ENCODE data around the gene QKI.

The QKI gene

DNA sequence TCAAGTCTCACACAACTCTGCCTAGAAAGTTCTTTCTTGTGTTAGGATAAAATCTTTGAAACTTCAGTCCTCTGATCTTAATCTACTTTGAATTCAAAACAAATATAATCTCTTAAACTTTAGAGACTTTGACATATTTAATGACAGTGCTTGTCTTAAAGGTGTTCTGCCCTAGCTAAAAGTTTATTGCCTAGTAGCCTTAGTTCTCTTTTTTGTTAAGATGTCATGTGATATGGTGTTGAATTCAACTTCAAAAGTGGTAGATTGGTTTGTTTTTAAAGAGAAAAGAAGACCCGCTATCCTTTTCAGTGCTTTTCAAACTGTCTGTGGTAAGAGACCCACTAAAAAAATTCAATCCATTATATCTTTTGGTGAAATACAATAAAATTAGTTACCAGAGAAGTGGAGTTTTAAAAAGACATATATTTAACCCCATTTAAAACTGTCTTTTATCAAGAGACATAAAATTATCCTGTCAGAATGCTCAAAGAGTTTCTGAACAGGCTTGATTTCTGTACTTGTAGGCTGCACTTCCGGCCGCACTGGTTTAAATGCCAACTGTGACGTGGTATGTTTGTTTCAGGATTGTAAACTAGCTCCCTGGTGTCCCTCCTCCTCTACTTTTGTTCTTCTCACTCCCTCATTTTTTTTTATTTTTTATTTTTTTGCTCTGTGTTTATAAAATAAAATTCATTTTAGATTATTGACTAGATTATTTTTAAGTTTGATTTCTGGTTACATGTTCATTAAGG lies 76.5 kb downstream of the QKI start:
- DNase-seq, result no peak

GRCh38 chr6:163491737-163492300 lies 77.3 kb downstream of the QKI start:
- DNase-seq, result no peak

- DNase-seq, result no peak
Measured at GRCh38 chr6:163494279-163494727, 79.8 kb downstream of the QKI start.

DNA sequence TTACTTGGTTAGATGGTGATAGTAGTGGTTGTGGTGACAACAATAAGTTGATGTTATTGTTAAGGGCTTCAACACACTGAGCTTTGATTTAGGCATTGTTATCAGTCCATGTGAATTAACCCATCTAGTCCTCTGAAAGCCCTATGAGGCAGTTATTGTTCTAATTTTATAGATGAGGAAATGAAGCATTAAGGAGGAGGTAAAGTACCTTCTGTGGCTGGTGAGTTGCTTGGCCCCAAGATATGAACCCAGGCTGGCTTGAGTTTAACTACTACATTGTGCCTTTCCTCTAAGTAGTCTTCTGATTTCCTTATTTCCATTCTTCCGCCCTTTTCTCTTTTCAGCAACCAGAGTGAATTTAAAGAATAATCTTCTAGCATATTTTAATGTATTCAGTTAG lies 81.7 kb downstream of the QKI start:
- DNase-seq, result no peak

- DNase-seq, result no peak
Measured at GRCh38 chr6:163500105-163500504, 85.6 kb downstream of the QKI start.

DNA sequence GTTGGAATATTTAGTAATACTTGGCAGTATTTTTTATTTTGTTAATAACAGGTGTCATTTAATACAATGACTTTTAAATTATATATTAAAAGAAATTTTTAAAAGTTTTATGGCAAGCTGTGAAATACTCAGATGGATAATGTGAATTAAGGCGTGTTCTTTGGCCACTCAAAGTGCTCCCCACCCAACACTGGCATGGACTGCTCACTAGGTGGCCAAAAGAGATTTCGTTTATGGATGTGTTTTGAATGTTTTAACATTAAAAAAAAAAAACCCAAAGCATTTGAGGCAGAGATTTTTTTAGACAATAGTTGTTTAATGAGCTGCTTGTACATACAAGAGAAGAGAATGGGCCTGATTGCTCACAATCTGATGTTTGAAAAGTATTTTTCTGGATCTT lies 86.5 kb downstream of the QKI start:
- DNase-seq, result no peak

- no peak for DNase-seq
Measured at GRCh38 chr6:163501439-163501838, 86.9 kb downstream of the QKI start.

DNA sequence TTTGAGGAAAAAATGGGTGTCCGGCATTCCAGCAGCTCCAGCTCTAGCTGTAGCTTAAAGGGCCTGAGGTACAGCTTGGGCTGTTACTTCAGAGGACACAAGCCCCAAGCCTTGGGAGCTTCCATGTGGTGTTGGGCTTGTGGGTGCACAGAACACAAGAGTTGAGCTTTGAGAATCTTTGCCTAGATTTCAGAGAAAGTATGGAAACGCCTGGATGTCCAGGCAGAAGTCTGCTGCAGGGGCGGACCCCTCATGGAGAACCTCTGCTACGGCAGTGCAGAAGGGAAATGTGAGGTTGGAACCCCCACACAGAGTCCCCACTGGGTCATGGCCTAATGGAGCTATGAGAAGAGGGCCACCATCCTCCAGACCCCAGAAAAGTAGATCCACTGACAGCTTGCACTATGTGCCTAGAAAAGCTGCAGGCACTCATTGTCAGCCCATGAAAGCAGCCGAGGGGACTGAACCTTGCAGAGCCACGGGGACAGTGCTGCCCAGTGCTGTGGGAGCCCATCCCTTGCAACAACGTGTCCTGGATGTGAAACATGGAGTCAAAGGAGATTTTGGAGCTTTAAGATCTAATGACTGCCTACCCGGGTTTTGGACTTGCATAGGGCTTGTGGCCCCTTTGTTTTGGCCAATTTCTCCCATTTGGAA lies 90.6 kb downstream of the QKI start:
- DNase-seq, result no peak

GRCh38 chr6:163507965-163508364 lies 93.4 kb downstream of the QKI start:
- no peak for DNase-seq

GRCh38 chr6:163513003-163513402 lies 98.5 kb downstream of the QKI start:
- DNase-seq, result no peak

GRCh38 chr6:163513570-163514166 lies 99.2 kb downstream of the QKI start:
- no peak for DNase-seq

- no peak for DNase-seq
Measured at GRCh38 chr6:163516908-163517307, 102.4 kb downstream of the QKI start.

GRCh38 chr6:163520956-163521355 lies 106.4 kb downstream of the QKI start:
- DNase-seq, result no peak

DNA sequence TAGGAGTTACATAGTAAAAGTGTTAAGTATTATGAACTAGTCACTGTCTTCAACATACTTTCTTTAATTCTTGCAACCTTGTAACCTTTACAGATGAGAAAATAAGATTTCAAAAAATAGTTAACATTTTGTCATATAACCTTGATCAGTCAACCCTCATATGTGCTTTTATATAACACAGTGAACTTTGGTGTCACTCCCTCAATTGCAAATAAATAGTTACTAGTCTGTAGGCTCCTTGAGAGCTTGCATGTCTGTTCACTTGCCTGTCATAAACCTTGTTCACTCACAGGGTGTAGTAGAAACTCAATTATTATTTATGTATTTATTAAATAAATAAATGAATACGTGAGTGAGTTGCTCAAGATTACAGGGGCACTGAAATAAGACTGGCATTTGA lies 107.5 kb downstream of the QKI start:
- DNase-seq, result no peak

GRCh38 chr6:163525926-163526325 lies 111.4 kb downstream of the QKI start:
- DNase-seq, result no peak

DNA sequence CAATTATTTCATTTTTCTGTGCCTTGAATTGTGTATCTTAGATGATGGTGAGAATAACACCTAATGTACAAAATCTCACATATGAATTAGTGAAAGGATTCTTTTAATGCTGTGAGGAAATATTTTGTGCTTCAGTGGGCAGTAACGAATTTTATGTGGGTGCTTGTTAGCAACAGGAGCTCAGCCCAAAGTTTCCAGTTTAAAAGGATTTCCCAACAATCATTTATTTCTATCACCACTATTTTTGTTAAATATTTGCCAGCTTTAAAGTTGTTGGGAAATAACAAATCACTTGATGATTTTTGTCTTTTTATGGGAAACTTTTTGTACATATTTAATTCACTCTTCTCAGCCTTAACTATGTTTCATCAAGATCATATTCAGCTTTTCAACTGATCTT lies 111.8 kb downstream of the QKI start:
- DNase-seq, result no peak

DNA sequence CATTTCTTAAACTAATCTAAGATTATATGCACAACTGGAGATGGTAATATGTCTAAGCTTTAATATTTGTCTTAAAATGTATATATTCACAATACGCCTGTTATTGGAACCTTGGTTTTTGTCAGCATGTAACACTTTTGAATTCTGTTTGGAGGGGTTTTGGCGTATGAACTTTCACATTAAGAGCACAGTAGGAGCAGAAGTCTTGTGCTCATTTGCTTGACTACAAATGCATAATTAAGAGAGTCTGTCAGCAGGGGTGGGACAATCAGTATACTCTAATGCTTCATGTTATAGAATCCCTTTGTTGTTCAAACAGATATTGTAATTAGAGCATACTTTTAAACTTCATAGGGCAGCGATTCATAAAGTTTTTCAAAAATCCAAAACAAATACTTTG lies 112.8 kb downstream of the QKI start:
- no peak for DNase-seq

DNA sequence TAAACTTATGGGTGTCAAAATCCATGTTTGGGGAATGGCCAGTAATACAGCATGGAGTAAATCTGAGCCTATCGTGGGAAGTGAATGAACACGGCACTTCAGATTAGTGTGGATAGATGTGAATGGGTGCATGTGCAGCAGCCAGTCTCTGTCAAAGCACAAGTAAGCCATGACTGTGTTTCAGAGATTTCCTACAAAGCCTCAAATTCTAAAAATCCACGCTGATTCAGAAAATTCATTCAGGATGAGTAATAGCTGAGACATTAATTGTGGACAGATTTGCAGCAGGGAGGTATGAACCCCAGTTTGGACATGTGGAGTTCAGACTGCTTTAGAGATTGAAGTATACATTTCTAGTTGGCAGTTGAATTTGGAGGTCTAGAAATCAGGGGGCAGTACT lies 115.1 kb downstream of the QKI start:
- no peak for DNase-seq

DNA sequence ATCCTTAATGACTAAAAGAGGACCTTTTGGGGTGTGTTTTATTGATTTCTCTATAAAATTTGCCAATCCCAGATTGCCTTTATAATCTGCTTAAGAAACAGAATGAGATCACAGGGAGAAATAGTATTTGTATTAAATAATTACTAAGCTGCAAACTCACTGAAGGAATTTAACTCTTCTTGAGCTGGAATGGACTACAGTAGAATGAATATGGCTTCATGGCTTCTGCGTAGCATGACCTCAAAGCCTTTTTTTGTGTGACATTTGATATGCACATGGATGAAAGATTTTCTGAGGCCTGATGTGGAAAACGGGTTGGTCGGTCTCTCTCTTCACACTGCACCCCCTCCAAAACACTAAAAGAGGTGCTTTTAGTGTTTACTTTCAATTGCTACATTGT lies 115.9 kb downstream of the QKI start:
- DNase-seq, result no peak

GRCh38 chr6:163531122-163531521 lies 116.6 kb downstream of the QKI start:
- no peak for DNase-seq

DNA sequence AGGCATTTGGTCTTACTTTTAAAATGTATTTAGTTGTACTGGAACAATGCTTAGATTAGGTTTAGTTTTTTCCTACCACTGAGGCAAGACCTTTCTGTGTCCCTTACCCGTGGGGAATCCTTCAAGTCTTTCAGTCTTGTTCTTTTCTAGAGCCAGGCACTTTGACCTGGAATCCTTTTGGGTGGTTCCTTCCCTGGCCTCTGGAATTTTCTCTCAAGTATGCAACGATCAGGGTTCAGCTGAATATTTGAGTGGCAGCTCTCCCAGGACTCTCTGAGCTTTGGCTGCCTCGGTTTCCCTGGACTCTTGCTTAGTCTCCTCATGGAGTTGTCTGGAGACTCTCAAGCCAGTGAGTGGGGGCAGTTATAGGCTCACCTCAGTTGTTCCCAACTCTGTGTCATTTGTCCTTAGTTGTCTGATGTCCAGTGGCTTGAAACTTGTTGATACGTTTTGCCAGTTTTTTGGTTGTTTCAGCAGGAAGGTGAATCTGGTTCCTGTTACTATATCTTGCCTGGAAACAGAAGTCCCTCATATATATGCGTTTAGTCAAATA lies 118.1 kb downstream of the QKI start:
- no peak for DNase-seq

DNA sequence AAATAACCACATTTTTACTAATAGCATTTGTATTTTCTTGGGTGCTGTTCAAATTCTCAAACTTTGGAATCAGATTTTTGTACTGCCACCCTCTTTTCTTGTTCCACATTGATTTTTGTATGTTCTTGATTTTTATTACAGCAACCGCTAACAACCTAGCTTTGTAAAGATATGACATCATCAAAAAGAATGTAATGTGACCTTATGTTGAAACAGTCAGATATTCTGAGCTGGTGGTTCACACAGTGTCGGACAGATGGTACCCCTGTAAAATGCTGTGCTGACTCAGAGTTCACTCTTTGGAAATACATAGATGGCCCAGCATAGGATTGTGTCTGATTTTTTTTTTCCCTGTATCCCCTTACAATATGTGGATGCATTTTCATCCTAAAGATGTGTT lies 118.9 kb downstream of the QKI start:
- DNase-seq, result no peak

- no peak for DNase-seq
Measured at GRCh38 chr6:163536770-163537169, 122.3 kb downstream of the QKI start.

DNA sequence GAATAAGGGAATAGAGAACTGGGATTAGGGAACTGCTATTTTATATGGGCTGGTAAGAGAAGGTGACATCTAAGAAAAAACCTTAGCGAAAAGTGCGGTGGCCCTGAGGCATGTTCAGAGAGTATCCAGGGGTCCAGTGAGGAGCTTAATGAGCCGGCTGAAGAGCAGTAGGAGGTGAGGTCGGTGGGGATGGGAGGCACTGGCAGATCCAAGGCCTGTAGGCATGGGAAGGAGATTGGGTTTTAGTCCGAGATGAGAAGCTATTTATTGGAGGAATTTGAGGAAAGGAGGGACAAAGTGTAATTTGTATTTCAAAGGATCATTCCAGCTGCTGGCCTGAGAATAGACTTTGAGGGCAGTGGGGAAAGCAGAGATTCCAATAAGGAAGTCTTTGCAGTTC lies 123.8 kb downstream of the QKI start:
- no peak for DNase-seq
